GM19240 (cell line): ENCODE data around the gene RARB.

Source experiments
- DNase-seq: peaks from one replicate; pipeline ENCODE4 v3.0.0; 2011; ENCODE audit warnings: low spot score; ENCODE audit not compliant: insufficient read length

Gene RARB

DNA sequence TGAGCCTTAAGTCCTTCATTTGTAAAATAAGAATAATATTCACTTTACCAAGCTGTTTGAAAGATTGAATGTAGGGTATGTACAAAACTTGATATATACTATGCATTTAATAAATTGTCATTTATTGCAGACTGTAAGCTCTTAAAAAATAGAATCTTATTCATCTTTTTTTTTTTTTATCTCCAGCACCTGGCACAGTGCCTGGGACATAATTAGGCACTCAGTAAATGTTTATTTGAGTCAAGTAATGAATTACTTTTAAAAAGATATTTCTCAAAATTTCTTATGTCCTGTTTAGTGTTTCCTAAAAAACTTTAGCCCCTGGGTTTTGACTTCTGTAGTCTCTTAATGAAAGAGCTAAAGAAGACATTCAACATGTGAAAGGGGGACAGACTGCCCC is 164.9 kb downstream of the RARB start:
- no peak for DNase-seq

DNA sequence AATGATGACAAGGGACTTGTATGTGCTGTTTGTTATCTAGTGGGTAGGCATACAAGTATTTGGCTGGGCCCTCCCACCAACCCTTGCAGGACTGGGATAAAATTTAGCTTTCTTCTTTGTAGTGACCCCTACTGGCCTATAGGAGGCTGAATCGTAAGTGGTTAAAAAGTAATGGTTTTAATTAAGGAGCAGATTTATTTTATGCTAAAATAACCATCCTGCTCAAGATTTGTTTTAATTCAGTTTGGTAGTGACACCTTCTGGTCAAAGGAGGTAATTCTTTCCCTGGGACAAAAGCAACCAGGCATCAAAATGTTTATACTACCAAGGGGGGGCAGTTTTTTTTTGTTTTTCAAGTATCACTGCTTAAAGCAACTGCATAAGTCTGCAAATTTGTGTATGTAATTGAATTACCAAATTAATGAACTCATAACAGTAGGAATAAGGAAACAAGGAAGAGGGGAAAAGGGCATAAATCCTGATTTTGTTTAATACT is 166.0 kb downstream of the RARB start:
- DNase-seq: no peak

DNA sequence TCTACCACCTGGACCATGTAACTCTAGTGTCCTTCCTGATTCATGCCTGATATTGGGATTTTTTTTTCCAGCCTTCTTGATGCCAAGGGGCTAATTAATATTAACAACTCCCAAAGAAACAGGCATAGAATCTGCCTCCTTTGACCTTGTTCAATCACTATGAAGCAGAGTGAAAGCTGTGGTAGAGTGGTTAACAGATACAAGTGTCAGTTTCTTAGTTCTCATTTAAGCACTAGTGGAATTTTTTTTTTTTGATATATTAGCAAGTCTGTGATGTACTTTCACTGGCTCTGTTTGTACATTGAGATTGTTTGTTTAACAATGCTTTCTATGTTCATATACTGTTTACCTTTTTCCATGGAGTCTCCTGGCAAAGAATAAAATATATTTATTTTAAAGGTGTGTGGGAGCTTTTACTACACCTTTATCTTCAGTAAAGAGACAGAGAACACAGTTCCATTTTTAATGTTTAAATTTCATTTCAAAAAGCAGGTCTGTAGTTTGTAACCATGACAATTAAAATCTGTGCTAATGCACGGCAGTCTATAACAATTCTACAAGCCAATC is 169.6 kb downstream of the RARB start:
- DNase-seq: no peak

DNA sequence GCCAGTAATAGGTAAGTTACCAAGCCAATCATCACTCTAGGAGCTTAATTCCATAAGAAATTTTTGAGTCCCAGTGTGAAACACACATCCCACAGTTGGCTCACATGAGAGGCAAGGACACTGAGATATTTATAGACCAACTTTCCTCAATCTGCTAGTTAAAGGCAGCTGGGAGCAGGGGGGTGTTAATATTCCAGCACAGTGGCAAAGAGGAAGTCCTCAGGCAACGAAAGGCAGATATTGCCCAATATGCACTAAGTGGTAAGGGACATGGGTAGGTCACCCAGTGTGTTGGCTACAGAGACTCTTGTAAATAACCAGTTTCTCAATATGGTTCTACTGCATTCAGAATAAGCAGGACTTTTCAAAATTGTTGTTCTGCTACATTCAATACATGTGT is 175.6 kb downstream of the RARB start:
- no peak for DNase-seq

DNA sequence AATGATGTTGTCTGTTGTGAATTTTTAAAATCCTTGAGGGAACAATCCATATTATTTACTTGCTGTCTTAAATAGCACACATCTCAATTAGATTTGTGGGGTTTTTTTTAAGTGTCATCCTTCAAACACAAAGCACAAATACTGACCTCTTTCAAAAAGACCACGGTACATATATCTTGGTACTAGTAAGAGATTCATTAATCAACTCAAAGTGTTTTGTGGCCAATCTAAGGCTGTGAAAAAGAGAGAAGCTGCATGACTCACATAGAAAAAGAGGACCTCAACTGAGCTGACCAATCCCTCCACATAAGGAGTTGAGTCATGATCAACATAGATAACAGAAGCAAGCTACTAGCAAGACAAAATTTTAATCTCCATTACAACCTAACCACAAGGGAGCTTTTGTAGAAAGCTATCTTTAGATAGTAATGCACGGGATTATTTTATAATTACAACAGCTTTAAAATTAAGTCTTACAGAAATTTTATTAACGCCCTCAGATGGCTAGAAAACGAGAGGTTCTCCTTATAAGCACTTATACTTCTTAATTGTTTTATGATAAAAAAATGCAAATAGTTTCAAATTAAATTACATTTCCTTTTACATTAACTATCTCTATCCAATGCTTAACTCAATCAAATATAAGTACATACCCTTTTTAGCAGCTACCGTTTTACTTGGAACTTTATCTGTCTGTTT is 176.2 kb downstream of the RARB start:
- DNase-seq: no peak

DNA sequence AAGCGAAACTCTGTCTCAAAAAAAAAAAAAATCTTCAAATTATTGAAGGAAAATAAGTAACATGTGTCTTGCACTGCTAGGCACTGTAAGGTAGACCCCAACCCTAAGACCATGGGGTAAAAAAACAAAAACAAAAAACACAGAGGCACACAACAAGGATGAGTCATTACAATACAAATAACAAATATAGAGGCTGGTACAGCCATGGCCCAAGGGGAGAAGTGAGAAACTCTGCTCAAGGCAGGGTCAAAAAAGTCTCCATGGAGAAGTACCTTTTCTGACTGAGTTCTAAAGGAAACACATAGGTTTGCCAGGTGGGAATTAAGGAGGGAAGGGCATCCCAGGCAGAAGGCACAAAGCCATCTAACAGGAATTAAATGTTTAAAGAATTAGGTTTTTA is 182.1 kb downstream of the RARB start:
- DNase-seq: no peak

DNA sequence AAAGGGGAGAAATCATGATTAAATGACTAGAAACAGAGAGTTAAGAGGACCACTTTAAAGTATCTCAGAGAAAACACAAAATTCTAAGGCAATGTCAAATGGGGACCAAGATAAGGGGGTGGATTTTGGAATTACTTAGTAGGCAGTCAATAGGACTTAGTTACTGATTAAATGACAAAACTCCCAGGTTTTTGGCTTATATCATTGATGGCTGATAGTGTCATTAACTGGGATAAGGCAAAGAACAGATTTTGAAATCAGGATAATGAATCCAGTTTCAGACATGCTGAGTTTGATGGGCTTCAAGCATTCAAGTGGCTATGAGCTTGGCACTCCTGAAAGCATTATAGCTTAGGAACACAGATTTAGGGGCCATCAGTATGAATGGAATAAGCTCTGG is 182.7 kb downstream of the RARB start:
- DNase-seq: no peak

DNA sequence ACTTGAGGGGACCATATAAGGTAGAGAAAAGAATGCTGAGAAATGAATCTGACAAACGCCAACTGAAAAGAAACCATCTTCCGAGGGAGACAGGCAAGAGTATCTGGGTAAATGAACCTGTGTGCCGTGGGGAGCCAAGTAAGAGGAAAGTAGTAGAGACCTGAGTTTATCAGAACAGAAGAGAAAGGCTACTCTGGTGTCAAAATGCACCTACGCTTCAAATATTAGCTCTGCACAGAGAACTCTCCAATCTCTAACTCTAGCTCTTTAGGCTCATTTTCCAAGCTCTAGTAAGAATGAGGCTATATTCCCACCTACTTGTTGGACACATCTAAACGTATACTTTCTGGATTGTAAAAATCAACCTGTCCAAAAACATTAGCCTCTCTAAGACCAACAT is 183.1 kb downstream of the RARB start:
- no peak for DNase-seq

DNA sequence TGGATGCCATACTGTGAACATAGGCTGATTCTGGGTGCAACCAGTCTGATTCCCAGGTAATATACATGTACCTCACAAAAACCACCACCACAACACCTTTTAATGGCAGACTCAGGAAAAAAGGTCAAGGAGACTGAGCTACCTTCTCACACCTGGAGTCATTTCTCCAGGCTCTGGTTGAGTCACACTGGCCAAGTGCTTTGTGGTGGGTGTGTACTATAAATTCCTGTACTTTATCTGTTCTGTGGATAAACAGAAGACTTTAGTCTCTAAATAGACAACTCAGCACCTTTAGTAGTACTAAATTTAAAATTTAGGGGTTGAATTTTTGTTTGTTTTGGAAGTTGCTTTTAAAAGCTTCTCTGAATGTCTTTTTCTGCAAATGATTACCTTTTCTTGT is 190.0 kb downstream of the RARB start:
- DNase-seq: no peak

DNA sequence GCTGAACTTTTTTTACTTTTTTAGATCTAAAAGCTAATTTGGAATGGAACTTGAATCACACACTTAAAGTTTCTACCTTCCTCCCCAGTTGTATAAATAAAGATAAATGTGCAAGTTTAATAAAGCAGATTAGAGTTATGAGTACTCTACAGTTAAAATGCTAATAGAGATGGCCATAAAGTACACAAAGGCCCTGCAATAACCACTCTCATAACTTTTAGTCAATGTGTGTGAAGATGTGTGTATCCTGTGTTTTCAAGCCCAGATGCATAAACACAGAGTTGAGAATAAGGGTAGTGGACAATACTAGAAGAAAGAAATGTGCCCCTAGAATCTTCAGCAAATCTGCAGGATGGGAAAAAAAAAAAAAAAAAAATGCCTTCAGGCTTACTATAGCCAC is 191.3 kb downstream of the RARB start:
- DNase-seq: no peak

DNA sequence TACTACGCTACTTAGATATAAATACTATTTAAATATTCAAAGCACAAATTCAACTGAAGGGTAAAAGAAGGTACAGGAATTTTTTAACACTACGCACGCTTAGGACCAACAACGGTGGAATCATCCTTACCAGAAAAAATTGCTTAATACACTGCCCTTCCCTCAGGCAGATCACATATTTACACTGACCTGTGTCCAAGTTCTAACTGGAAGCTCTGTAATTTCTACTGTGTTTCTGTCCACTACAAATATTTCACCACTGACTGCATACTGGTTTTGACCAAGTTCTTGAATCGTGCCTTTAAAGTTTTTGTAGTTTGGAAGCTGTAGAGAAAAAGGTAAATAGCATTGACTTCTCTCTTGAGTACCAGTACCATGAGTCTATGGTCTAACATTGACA is 192.4 kb downstream of the RARB start:
- no peak for DNase-seq

DNA sequence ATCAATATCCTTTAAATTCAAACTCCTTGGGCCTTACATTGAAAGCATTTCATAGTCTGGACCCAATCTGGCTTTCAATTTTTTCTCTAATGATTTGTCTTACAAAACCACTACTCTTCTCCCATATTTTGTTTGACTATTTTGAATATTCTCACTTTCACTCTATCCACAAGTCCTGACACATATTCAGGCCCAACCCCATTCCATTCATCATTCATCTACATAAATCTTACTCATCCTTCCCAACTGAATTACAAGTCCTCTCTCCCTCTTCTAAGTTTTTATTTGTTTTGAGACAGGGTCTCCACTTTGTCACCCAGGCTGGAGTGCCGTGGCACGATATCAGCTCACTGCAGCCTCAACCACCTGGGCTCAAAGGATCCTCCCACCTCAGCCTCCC is 193.0 kb downstream of the RARB start:
- no peak for DNase-seq

DNA sequence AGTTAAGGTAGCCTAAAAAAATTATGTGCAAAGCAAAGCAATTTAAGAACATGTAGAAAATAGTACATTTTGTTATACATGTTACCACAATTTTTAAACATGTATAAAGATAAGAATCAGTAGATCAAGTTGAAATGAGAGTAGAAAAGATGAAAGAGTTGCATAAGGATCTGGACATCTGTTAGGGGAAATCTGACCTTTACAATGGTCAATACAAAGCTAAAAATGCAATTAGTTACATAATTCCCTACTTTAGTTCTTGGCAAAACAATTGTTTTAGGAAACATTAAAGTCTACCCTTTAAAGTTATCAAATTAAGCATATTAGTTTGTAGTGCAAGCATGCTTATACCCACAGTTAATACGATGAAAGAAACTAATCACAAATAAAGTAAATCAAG is 203.9 kb downstream of the RARB start:
- no peak for DNase-seq

DNA sequence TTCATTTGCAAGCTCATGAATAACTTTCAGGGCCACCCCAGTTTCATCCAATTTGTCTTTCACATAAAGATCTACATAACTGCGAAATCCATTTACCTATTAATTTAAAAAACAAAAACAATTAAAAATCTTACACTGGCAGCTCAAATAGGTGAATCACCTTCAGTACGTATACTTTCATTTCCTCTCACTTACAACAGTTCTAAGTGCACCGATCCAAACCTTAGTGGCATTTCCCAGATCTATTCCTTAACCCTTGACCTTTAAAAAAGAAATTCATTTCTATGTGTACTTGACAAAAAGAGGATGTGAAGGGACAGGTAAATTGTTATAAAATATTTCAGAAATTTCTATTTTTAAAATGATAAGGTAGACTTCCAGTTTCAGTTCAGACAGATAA is 205.9 kb downstream of the RARB start:
- DNase-seq: no peak

DNA sequence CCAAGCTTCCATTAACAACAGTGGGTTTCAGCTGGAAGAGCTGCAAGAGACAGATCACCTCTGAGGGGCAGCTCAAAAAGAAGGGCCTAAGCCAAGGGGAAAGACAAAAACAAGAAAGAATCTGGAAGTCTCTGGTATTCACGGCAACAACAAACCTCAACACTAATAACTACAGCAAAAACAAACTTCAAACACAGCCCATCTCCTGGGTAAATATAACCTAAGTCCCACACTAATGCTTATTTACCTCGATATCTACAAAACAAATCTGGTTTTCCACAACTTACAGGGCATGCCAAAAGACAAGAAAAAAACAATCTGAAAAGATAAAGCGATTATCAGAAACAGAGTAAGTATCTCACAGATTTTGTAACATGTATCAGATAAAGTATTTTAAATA is 207.0 kb downstream of the RARB start:
- no peak for DNase-seq
